Middle frontal gyrus (tissue), 1 donor: Measurements from ENCODE around the gene BTRC.

Experiments
- DNase-seq: peaks from one replicate; pipeline ENCODE4 v3.0.0-alpha.2; 2015; ENCODE audit warnings: low spot score; ENCODE audit errors: extremely low spot score

The BTRC gene

DNA sequence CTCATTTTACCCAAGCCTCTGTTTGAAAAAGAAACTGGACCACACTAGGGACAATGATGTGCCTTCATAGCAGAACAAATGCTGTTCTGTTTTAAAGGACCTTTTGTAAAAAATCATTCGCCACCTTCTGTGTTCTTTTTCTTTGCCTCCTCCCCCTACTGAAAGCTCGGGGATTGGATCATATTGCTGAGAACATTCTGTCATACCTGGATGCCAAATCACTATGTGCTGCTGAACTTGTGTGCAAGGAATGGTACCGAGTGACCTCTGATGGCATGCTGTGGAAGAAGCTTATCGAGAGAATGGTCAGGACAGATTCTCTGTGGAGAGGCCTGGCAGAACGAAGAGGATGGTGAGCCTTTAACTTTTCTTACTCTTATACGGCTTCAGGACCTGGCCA, 171.9 kb downstream of the BTRC start:
- DNase-seq = no peak

GRCh38 chr10:101529207-101529606, 175.2 kb downstream of the BTRC start:
- DNase-seq = no peak

GRCh38 chr10:101529725-101530553, 176.0 kb downstream of the BTRC start:
- DNase-seq = no peak

DNA sequence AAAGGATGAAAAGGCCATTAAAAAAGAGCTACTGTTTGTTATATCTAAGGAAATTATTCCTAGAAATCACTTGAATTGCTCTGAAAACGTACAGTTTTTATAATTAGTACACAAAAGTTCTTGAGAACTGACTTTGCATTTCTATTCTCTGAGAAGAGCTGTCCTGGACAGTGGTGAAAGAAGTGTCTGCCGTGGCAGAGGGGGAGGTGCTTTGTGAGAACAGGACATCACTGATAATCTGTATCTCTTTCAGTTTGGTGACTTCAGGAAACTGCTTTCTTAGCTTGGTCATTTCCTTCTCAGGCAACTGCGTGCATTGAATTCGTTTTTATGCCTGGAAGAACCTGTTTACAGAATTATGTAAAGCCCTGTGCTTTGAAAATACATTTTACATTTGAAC, 182.0 kb downstream of the BTRC start:
- no peak for DNase-seq

GRCh38 chr10:101536800-101537199, 182.8 kb downstream of the BTRC start:
- no peak for DNase-seq

DNA sequence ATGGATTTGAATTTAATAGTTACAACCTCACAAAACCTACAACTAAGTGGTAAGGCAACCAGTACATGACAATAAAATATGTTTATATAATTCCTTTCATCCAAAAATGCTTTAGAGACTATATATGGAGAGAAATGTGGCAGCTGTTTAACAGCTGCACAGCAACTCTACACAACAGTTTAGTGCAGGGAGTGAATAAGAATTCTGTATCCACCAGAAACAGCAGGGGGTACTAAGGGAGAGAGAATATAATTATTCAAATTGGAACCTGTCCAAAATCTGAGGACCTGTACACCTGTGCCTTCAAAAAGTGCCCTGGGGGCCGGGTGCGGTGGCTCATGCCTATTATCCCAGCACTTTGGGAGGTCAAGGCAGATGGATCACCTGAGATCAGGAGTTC, 184.5 kb downstream of the BTRC start:
- no peak for DNase-seq

- DNase-seq = no peak
These were observed 191.9 kb downstream of the BTRC start for GRCh38 chr10:101545898-101546297.

DNA sequence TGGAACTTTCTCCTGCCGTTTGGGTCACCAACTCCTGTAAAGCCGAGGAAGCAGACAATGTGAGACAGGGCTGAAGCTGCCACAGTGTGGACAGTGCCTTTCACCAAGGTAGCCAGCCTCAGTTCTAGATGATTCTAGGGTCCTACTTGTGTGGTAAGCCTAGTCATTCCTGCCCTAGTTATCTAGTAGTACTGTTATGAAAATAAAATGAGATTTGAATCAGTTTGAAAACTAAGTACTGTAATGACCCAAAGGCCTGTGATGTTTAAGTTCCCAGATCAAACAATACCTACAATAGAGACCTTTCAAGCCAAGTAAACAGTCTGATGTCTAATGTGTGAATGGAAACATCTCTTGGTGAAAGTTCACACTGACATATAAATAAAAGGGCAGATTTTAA, 197.0 kb downstream of the BTRC start:
- DNase-seq = no peak

DNA sequence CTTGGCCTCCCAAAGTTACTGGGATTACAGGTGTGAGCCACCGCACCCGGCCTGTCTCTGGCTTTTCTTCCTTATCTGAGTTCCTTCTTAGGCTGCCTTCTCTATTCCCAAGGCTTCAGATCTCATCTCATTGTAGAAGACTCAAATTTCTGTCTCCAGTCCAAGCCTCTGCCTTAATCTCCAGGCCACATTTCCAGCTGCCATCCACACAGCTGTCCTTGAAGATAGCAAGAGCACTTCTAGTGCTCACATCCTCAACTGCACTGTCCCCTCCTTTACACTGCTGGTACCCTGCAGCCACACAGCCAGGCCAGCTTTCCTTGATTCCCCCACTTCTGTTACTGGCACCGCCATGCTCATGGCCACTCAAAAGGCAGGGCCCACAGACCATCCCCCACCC, 198.5 kb downstream of the BTRC start:
- DNase-seq = no peak

DNA sequence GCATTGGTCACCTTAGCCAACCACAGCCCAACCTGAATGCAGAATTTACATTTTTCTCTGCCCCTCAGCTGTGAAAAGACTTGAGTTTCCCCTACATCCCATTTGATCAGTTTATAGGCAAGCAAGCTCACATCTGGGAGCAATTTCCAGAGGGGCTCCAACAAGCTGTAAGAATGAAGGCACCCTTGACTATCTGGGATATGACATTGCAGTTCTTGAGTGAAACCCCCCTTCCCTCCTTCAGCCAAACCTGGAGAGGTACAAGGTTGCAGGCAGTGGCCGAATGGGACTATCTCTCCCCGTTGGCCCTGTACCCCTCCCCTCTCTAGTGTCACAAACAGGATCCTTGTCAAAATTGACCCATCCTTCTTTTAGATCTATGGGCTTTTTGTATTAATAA, 203.6 kb downstream of the BTRC start:
- no peak for DNase-seq

DNA sequence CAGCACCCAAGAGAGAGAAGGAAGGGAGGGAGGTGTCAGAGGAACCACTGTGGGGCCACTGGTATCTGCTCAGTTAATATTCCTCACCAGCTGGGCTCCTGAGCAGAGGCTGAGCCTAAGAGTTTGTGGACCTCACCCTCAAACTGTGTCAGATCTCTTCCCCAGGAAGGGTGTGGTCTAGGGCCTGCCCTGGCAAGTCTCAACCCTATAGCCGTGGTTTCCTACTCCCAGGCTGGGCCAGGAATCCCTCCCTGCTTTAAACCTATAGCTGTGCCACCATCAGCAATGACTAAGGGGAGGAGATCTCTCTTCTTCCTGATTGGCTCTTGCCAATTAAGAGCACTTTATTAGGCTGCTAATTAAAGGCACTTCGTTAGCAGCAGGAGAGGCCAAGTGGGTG, 204.2 kb downstream of the BTRC start:
- no peak for DNase-seq

DNA sequence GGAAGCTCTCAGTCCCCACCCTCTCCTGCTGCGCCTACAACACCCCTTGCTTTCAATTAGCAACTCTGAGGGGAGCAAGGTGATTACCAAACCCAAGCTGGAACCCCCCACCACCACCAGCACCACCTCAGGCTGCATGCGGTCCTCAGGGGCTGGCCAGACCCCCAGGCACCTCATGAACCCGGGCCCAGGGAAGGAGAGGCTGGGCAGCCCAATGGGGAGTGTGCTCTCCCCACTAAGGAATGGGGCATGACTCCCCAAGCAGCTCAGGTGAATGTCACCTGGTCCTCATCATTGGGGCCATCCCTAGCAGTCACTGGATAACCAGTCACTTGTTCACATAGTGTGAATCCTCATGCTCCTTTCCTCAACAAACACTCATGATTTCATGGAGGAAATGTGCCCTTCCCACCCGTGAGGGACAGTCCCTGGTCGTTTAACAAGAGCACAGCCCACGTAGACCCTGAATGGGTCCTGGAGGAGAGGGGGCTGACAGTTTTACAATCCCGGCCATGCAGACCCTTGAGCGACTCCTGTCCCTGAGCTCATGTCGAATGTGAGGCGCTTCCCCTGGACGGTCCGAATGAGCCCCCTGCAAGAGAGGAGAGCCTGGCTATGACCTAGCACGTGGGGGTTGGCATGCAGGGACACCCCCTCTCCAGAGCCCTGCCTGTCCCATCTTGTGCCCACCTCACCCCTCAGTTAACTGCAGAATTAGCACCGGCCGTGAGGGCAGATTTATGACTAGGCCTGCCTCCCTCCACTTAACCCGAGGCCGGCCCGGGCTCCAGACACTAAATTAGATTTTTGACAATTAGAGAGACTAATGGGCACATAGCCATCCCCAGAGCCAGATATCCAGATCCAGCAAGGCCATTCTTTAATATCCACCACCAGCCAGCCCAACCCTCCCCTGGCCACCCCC, 205.0 kb downstream of the BTRC start:
- DNase-seq = no peak

GRCh38 chr10:101559596-101560297, 205.8 kb downstream of the BTRC start:
- DNase-seq = no peak

GRCh38 chr10:101560298-101561067, 206.5 kb downstream of the BTRC start:
- no peak for DNase-seq

GRCh38 chr10:101561068-101561915, 207.3 kb downstream of the BTRC start:
- DNase-seq = no peak

GRCh38 chr10:101562231-101562630, 208.3 kb downstream of the BTRC start:
- DNase-seq = no peak

DNA sequence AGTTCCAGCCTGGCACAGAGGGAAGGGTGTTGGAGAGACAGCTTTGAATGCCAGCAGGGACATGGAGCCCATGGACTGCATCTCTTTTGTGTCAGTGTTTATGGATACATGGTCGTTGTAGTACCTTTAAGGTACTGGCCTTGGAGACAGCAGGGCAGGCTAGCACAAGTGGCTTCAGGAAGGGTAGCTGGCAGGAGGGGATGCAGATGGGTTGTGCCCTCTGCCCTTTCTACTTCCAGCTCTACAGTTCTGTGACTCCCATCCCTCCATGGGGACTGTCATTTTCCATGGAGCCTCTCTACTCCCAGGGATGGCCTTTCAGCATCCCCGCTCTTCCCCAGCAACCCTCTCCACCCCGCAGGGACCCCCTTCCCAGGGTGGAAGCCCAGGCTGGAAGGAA, 209.0 kb downstream of the BTRC start:
- DNase-seq = no peak

DNA sequence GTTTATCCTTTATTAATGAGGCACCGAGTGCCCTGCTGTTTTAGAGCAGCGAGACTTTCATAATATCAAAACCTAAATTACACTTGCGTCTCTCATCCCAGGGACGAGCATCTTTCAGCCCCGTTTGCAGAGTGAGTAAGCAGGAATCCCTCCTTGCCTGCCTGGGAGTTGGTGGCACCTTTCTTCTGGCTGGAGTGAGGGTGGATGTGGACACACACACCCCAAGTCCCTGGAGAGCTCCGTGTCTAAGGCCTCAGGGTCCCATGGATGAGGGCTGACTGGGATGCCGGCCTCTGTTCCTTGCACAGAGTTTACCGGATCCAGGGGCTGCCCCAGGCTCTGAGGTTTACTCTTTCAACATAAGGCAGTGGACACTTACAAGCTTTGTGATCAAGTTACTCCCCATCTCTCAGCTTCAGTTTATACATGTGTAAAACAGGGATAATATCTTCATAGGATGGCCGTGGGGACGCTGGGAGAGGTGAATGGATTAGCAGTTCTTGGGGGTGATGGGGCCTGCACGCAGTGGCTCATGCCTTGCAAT, 209.6 kb downstream of the BTRC start:
- no peak for DNase-seq

GRCh38 chr10:101564490-101564991, 210.6 kb downstream of the BTRC start:
- no peak for DNase-seq
